GM10266 (cell line): ENCODE results near the gene MRAP.

Source experiments
- DNase-seq: peaks from one replicate; pipeline ENCODE4 v3.0.0; 2012; ENCODE audit errors: extremely low spot score
- CTCF ChIP-seq: IDR thresholded peaks from 2 replicates; pipeline ENCODE4 v1.5.1; 2012; ENCODE audit warnings: mild to moderate bottlenecking, low read depth; ENCODE audit not compliant: control insufficient read depth, insufficient read depth; ENCODE audit errors: missing control alignments

The MRAP gene

GRCh38 chr21:32299695-32300094, 1.0 kb downstream of the MRAP start:
- TF ChIP-seq CTCF, result no peak

GRCh38 chr21:32300117-32300681, 1.5 kb downstream of the MRAP start:
- no peak for TF ChIP-seq CTCF
- no peak for DNase-seq

More at GRCh38 chr21:32299695-32300094, 1.0 kb downstream of the MRAP start:
- no peak for DNase-seq

GRCh38 chr21:32301596-32301995, 2.9 kb downstream of the MRAP start:
- no peak for TF ChIP-seq CTCF
- no peak for DNase-seq

- DNase-seq, result no peak
- no peak for TF ChIP-seq CTCF
Measured at GRCh38 chr21:32302560-32302959, 3.9 kb downstream of the MRAP start.

- no peak for TF ChIP-seq CTCF
- no peak for DNase-seq
Measured at GRCh38 chr21:32303385-32303784, 4.7 kb downstream of the MRAP start.

GRCh38 chr21:32304998-32305397, 6.3 kb downstream of the MRAP start:
- DNase-seq, result no peak
- TF ChIP-seq CTCF, result no peak

- TF ChIP-seq CTCF, result no peak
- DNase-seq, result no peak
Measured at GRCh38 chr21:32306021-32306780, 7.5 kb downstream of the MRAP start.
